Measurements from ENCODE around the gene HIVEP2.

Gene HIVEP2

DNA sequence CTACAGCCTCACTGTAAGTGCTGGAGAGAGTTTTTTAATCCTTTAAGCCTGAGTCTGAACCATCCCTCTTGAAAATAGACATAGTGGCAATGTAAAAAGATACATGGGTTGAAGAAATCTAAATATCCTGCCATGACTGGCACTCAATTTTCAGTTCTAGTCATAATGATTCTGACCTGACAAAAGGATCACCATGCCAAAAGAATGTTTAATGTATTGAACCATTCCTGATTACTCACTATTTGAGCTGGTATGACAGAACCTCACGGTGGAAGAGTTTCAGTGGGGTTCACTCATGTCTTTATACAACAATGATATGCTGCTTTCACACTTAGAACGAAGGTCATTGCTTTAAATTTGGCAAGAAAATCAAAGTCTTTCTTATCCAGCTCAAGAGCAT, 93.4 kb downstream of the HIVEP2 start:
- TF ChIP-seq, protein P1, sequence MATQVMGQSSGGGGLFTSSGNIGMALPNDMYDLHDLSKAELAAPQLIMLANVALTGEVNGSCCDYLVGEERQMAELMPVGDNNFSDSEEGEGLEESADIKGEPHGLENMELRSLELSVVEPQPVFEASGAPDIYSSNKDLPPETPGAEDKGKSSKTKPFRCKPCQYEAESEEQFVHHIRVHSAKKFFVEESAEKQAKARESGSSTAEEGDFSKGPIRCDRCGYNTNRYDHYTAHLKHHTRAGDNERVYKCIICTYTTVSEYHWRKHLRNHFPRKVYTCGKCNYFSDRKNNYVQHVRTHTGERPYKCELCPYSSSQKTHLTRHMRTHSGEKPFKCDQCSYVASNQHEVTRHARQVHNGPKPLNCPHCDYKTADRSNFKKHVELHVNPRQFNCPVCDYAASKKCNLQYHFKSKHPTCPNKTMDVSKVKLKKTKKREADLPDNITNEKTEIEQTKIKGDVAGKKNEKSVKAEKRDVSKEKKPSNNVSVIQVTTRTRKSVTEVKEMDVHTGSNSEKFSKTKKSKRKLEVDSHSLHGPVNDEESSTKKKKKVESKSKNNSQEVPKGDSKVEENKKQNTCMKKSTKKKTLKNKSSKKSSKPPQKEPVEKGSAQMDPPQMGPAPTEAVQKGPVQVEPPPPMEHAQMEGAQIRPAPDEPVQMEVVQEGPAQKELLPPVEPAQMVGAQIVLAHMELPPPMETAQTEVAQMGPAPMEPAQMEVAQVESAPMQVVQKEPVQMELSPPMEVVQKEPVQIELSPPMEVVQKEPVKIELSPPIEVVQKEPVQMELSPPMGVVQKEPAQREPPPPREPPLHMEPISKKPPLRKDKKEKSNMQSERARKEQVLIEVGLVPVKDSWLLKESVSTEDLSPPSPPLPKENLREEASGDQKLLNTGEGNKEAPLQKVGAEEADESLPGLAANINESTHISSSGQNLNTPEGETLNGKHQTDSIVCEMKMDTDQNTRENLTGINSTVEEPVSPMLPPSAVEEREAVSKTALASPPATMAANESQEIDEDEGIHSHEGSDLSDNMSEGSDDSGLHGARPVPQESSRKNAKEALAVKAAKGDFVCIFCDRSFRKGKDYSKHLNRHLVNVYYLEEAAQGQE (IDR thresholded peaks at IDR 0.05; ENCODE audit: insufficient replicate concordance, low read depth), result no peak
- TF ChIP-seq POLR2AphosphoS5 (IDR thresholded peaks at IDR 0.05; ENCODE audit: low read depth) (no peak), SPI1 (IDR thresholded peaks at IDR 0.05; ENCODE audit: borderline replicate concordance, low read depth) (no peak), GABPA (IDR thresholded peaks at IDR 0.05; ENCODE audit: low read depth) (no peak)
- TF ChIP-seq, protein P2, sequence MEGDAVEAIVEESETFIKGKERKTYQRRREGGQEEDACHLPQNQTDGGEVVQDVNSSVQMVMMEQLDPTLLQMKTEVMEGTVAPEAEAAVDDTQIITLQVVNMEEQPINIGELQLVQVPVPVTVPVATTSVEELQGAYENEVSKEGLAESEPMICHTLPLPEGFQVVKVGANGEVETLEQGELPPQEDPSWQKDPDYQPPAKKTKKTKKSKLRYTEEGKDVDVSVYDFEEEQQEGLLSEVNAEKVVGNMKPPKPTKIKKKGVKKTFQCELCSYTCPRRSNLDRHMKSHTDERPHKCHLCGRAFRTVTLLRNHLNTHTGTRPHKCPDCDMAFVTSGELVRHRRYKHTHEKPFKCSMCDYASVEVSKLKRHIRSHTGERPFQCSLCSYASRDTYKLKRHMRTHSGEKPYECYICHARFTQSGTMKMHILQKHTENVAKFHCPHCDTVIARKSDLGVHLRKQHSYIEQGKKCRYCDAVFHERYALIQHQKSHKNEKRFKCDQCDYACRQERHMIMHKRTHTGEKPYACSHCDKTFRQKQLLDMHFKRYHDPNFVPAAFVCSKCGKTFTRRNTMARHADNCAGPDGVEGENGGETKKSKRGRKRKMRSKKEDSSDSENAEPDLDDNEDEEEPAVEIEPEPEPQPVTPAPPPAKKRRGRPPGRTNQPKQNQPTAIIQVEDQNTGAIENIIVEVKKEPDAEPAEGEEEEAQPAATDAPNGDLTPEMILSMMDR (IDR thresholded peaks at IDR 0.05; ENCODE audit: insufficient read depth, low read length), result no peak

DNA sequence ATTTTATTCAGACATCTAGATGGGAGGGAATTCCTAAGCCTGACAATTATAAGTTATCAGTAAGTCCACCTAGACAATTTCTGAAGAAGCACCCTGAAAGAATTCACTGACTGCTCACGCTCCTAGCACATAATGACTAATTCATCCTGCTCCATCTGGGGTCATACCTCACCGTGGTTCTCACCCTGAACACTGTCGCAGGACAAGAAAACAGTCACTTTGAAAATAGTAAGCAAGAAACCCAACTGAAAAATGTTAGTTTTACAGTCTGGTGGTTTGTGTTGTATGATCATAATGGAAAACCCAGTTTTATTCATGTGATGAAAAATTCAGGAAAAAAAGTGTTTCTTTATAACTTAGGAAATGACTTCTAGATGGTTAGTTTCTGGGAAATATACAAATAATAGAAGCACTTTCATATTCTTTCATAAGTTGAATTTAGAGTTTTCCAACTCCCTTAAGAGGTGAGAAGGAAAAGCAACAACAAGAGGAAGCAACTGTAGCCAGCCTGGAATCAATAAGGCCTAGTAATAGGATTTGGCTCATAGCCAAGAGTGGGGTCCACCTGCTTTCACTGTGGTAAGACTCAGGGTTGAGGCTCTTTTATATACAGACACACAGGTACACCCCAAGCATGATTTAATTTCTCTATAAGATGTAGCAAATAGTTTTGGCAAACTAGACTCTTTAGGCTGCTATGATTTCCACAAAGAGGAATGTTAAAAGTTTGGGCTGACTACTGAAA, 94.1 kb downstream of the HIVEP2 start:
- no peak overlapping the region for H3K27ac ChIP-seq (replicated peaks)
- TF ChIP-seq, protein P1 (IDR thresholded peaks at IDR 0.05; ENCODE audit: insufficient replicate concordance, low read depth), result no peak
- TF ChIP-seq POLR2AphosphoS5 (IDR thresholded peaks at IDR 0.05; ENCODE audit: low read depth) (no peak), SPI1 (IDR thresholded peaks at IDR 0.05; ENCODE audit: borderline replicate concordance, low read depth) (no peak), GABPA (IDR thresholded peaks at IDR 0.05; ENCODE audit: low read depth) (no peak)
- TF ChIP-seq, protein P2 (IDR thresholded peaks at IDR 0.05; ENCODE audit: insufficient read depth, low read length), result no peak
- H3K4me3 ChIP-seq (replicated peaks; ENCODE audit: insufficient read depth, low read length), result no peak overlapping the region
- H3K27me3 ChIP-seq (ENCODE audit: insufficient read depth, poor library complexity, severe bottlenecking), result no peaks in the 10 kb centered on the region
- no peak for DNase-seq (ENCODE audit: low read depth in 1 of 2, low spot score in 1 of 2)

More for the DNA sequence above, 93.4 kb downstream of the HIVEP2 start:
- DNase-seq (ENCODE audit: low read depth in 1 of 2, low spot score in 1 of 2), result no peak
- no peaks in the 10 kb centered on the region for H3K27me3 ChIP-seq (ENCODE audit: insufficient read depth, poor library complexity, severe bottlenecking)
- H3K4me3 ChIP-seq (replicated peaks; ENCODE audit: insufficient read depth, low read length), result no peak overlapping the region
- H3K27ac ChIP-seq (replicated peaks), result no peak overlapping the region

DNA sequence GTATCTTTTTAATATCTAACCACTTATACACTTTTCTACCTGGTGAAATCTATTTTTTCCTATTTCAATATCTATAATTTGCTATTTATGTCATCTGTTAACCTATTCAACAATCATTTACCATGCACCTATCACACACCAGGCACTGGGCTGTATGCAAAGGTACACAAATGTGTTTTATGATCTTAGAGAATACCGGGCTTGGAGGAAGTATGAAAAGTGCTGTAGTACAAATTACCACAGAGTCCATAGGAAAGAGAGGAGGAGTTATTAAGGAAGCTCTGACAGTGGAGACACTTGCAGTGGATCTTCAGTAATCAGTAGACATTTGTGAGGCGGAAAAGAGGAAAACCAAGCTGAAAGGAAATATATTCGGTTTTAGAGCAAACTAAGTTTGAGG, 96.0 kb downstream of the HIVEP2 start:
- Histone ChIP-seq H3K27ac (replicated peaks) (no peak overlapping the region), H3K4me3 (replicated peaks; ENCODE audit: insufficient read depth, low read length) (no peak overlapping the region), H3K27me3 (ENCODE audit: insufficient read depth, poor library complexity, severe bottlenecking) (no peaks in the 10 kb centered on the region)
- TF ChIP-seq, protein P2 (IDR thresholded peaks at IDR 0.05; ENCODE audit: insufficient read depth, low read length), result no peak
- TF ChIP-seq SPI1 (IDR thresholded peaks at IDR 0.05; ENCODE audit: borderline replicate concordance, low read depth), result no peak
- TF ChIP-seq, protein P1 (IDR thresholded peaks at IDR 0.05; ENCODE audit: insufficient replicate concordance, low read depth), result no peak
- no peak for TF ChIP-seq POLR2AphosphoS5 (IDR thresholded peaks at IDR 0.05; ENCODE audit: low read depth)
- TF ChIP-seq GABPA (IDR thresholded peaks at IDR 0.05; ENCODE audit: low read depth), result no peak
- DNase-seq (ENCODE audit: low read depth in 1 of 2, low spot score in 1 of 2), result no peak

All from HL-60 (cell line).